Nephron (organoid): ENCODE measurements around the gene PPEF1.
"Not testable (repeated sequence)": the region's sequence is repeated elsewhere in the genome, so short reads cannot be mapped to it uniquely, and the experiment has no call there.

Experiments used
- H3K27ac Mint-ChIP-seq, 3 experiments: 2 replicates each; pipeline ENCODE4 v1.8.0; 2020; ENCODE audit warnings: mixed read lengths in 3 of 3, mild to moderate bottlenecking in 2 of 3, moderate library complexity in 1 of 3
- H3K27me3 Mint-ChIP-seq: 2 replicates; pipeline ENCODE4 v1.8.0; 2021; ENCODE audit warnings: low read depth, mild to moderate bottlenecking, moderate library complexity, mixed read lengths
- H3K36me3 Mint-ChIP-seq: 2 replicates; pipeline ENCODE4 v1.8.0; 2020; ENCODE audit warnings: low read depth, mixed read lengths
- H3K4me1 Mint-ChIP-seq: 2 replicates; pipeline ENCODE4 v1.8.0; 2020; ENCODE audit warnings: mixed read lengths
- H3K4me3 Mint-ChIP-seq, 3 experiments: 2 replicates each; pipeline ENCODE4 v1.8.0; 2020; ENCODE audit warnings: mild to moderate bottlenecking in 3 of 3, mixed read lengths in 3 of 3, moderate library complexity in 2 of 3
- H3K9me3 Mint-ChIP-seq: 2 replicates; pipeline ENCODE4 v1.8.0; 2020; ENCODE audit warnings: mixed read lengths
- CTCF ChIP-seq, 3 experiments: fragments of 200-600 bp; sonication (generic); IDR thresholded peaks; one replicate each; pipeline ENCODE4 v1.5.0; 2021; ENCODE audit warnings: antibody characterized with exemption in 3 of 3; ENCODE audit not compliant: unreplicated experiment in 3 of 3

The PPEF1 gene

DNA sequence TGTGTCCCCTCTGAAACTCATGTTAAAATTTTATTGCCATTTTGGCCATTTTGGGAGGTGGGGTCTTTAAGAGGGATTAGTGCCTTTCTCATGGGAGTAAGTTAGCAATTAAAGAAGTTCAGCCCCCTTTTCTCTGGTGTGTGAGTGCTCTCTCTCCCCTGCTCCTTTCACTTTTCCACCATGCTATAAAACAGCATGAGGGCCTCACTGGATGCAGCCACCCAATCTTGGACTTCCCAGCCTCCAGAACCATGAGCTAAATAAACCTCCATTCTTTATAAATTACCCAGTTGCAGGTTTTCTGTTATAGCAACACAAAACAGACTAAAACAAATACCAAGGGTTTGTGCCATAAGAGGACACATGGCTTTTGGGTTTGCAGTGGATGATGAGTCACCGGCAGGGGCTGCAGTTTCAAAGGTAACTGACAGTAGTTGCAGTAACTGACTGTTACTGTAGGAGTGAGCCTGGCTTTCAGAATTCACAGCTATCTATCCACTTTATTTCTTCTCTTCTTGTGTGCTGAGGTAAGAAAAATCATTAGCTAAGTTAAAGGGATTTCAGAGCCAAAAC is 121.5 kb downstream of the PPEF1 start:
- H3K9me3 Mint-ChIP-seq: peaks cover 19% of the 10 kb centered on the region
- no peak overlapping the region for H3K27ac Mint-ChIP-seq

GRCh38 chrX:18833071-18833731 is 125.8 kb downstream of the PPEF1 start:
- no peaks in the 10 kb centered on the region for H3K27me3 Mint-ChIP-seq
- peak overlapping the region; percentile 31 to 74 (median 71) for H3K27ac Mint-ChIP-seq
- H3K4me1 Mint-ChIP-seq: peaks cover 9% of the 10 kb centered on the region
- no peak for TF ChIP-seq CTCF (IDR thresholded peaks at IDR 0.05; ENCODE audit: unreplicated experiment in 3 of 3)
- no peaks in the 10 kb centered on the region for H3K36me3 Mint-ChIP-seq
- peaks cover 16% of the 10 kb centered on the region for H3K9me3 Mint-ChIP-seq
- H3K4me3 Mint-ChIP-seq: peak overlapping the region in 2 of 3 experiments; percentile 35 to 61

More for the DNA sequence above, 121.5 kb downstream of the PPEF1 start:
- no peaks in the 10 kb centered on the region for H3K36me3 Mint-ChIP-seq
- no peak for TF ChIP-seq CTCF (IDR thresholded peaks at IDR 0.05; ENCODE audit: unreplicated experiment in 3 of 3)
- peaks cover 9% of the 10 kb centered on the region for H3K4me1 Mint-ChIP-seq
- no peak overlapping the region for H3K4me3 Mint-ChIP-seq
- no peaks in the 10 kb centered on the region for H3K27me3 Mint-ChIP-seq

GRCh38 chrX:18847901-18848300 is 140.5 kb downstream of the PPEF1 start:
- H3K27me3 Mint-ChIP-seq, H3K36me3 Mint-ChIP-seq, H3K4me3 Mint-ChIP-seq, H3K4me1 Mint-ChIP-seq: not testable (repeated sequence)
- peaks cover 36% of the 10 kb centered on the region for H3K9me3 Mint-ChIP-seq
- peak overlapping the region; percentile 82 to 97 (median 96) for H3K27ac Mint-ChIP-seq

- H3K36me3 Mint-ChIP-seq: no peaks in the 10 kb centered on the region
- no peaks in the 10 kb centered on the region for H3K27me3 Mint-ChIP-seq
- peaks cover 24% of the 10 kb centered on the region for H3K9me3 Mint-ChIP-seq
Measured at GRCh38 chrX:18855919-18856644, 148.6 kb downstream of the PPEF1 start.

DNA sequence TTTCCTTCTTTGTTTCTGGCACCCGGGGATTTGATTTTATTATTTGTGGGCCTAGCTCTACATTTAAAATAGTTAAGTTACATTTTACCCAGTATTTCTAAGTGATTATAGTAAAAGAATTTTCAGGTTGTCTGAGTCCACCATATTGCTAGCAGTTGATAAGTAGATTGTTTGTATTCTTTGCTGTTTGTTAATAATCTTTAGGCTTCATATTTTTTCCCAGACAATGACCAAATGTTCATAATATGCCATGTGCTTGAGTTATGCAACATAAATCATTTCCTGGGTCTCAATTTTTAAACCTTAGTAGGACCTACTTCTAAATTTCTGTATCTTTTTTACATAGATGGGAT is 149.2 kb downstream of the PPEF1 start:
- Mint-ChIP-seq H3K36me3 (no peaks in the 10 kb centered on the region), H3K4me1 (no peaks in the 10 kb centered on the region), H3K27me3 (no peaks in the 10 kb centered on the region), H3K27ac (peak overlapping the region in 1 of 3 experiments; percentile 39), H3K9me3 (peaks cover 19% of the 10 kb centered on the region), H3K4me3 (no peak overlapping the region)
- no peak for TF ChIP-seq CTCF (IDR thresholded peaks at IDR 0.05; ENCODE audit: unreplicated experiment in 3 of 3)

More at GRCh38 chrX:18855919-18856644, 148.6 kb downstream of the PPEF1 start:
- H3K27ac Mint-ChIP-seq: peak overlapping the region in 1 of 3 experiments; percentile 39
- H3K4me1 Mint-ChIP-seq: no peaks in the 10 kb centered on the region
- no peak overlapping the region for H3K4me3 Mint-ChIP-seq
- no peak for TF ChIP-seq CTCF (IDR thresholded peaks at IDR 0.05; ENCODE audit: unreplicated experiment in 3 of 3)

GRCh38 chrX:18861511-18861910 is 154.1 kb downstream of the PPEF1 start:
- Mint-ChIP-seq H3K4me3 (no peak overlapping the region), H3K4me1 (no peaks in the 10 kb centered on the region), H3K27me3 (no peaks in the 10 kb centered on the region), H3K27ac (peak overlapping the region in 2 of 3 experiments; percentile 33 to 47), H3K36me3 (no peaks in the 10 kb centered on the region), H3K9me3 (peaks cover 24% of the 10 kb centered on the region)
- TF ChIP-seq CTCF (IDR thresholded peaks at IDR 0.05; ENCODE audit: unreplicated experiment in 3 of 3): no peak
